HG03558 (cell line): ENCODE results near the gene HSD17B12.
"Not testable (repeated sequence)": the region's sequence is repeated elsewhere in the genome, so short reads cannot be mapped to it uniquely, and the experiment has no call there.

Experiments
- ATAC-seq: cut with Tn5 transposase; IDR thresholded peaks from one replicate; pipeline ENCODE4 v1.9.1; 2021; ENCODE audit warnings: moderate number of reproducible peaks; ENCODE audit not compliant: unreplicated experiment; ENCODE audit errors: extremely low read depth

The HSD17B12 gene

DNA sequence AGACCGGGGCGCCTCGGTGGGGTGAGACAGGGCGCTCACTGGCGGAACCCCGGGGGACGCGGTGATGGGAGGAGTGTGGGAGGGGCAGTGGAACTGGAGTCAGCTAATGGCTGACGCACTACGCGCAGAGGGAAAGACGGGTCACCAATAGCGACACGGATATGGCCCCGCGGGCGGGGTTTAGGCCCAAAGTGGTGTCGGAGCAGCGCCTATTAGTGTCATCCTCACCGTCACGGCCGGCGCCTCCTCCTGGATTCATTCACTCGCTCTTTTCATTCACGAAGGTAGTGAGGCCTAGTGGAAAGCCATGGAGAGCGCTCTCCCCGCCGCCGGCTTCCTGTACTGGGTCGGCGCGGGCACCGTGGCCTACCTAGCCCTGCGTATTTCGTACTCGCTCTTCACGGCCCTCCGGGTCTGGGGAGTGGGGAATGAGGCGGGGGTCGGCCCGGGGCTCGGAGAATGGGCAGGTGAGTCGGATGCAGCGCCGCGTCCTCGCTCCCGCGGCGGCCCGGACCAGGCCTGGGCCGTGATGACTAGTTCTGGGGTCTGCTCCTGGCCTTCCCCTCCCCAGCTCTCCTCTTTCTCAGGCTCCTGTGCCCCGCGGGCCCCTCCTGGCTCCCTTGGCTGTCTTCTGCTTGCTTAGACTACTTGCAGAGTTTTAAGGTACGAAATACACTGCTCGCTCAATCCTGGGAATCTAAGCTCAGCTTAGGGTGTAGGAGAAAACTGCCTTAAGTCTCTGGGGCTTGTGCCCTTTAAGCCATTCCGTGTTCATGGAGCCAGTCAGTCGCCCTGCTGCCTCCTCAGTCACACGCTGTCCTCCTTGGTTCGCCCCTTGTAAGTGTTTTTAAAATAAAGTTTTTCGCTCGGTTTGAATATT lies at the start of gene HSD17B12:
Gene HSD17B12, plus strand, starts transcription at position 218 of the 880 bp plus-strand sequence. Its CDS starts 90 bp downstream, at position 308.
- ATAC-seq, result peak; percentile 96

DNA sequence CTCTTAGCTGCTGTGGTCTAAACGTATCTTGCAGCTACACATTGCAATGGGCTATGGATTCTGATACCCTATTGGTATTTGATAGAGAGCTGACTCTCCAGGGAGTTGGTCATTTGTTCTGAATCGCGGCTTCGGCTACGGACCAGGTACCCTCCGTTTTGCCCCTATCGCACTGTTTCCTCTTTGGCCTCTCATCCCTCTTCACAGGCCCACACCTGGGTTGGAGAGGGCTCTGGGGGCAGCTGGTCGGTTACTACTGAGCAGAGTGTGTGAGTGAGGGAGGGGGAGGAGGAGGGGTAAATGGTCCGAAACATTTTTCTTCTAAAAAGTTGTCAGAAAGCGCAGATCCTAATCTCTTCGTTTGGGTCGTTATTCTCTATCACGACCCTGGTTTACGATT lies 48.8 kb upstream of the HSD17B12 start:
- ATAC-seq, result no peak

DNA sequence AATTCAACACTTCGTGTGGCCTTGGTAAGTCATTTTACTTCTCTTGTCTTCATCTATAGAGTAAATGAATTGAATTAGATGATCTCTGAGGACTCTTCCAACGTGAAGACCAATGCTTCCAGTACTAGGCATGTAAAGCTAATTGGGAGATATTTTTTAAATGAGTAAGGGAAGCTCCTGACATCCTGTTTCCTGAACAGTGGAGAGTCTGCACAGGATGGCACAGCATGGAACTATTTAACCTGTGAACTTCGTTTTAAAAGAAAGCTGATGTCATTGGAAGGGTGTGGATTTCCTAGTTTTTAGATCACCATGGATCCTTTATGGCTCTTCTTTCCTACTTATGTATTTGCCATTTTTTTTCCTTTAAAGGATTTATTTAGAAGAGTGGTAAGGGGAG lies 48.4 kb upstream of the HSD17B12 start:
- no peak for ATAC-seq

DNA sequence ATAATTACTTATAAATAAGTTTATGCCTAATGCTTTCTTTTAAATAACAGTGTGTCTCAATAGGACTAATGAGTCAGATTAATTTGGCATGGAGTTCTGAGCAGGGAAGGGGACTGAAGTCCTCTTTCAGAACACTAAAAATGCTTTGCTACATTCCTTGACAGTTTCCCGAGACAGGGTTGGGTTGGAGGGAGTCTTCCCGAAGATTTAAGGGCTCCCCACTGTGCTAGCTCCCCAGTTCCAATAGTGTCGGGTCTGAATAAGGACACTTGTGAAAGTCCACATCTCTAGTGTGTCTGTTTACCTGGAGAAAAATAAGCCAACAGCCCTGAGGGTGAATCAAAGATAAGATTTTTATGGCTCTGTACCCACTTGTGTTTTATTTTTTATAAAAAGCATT lies 41.8 kb upstream of the HSD17B12 start:
- ATAC-seq, result no peak

DNA sequence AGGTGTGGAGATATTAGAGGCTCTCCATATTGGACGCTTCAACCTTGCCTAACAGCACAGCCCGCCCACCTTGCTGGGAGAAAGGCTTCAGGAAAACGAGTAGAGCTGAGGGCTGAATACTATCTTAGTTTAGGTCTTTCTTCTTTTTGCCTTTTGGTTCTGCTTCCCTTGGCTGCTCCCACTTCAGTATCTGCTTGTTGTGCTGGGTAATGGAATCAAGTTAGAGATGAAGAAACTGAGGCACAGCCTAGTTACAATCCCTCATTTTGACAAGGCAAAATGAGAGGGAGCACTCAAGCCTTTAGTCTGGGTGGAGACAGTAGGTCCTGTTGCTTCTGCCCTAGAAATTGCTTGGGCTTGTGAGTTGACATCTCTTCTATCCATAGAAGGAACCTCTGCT lies 41.3 kb upstream of the HSD17B12 start:
- no peak for ATAC-seq

DNA sequence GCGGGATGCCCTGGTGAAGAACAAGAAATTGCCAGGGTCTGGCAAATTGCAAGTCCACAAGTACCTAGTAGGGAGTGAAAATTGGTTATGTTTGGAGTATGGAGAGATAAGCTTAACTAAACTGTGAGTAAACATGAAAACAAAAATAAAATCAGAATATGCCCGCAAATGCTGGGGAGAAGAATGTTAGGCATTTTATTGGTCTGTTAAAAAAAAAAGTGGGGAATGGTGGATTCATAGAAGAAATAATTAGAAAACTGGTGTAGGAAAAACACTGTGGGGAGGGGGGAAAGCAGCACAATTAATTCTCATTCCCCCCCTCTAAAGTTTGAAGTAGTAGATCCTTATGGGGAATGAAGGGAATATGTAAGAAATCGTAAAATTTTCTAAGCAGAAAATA lies 40.6 kb upstream of the HSD17B12 start:
- ATAC-seq, result no peak

DNA sequence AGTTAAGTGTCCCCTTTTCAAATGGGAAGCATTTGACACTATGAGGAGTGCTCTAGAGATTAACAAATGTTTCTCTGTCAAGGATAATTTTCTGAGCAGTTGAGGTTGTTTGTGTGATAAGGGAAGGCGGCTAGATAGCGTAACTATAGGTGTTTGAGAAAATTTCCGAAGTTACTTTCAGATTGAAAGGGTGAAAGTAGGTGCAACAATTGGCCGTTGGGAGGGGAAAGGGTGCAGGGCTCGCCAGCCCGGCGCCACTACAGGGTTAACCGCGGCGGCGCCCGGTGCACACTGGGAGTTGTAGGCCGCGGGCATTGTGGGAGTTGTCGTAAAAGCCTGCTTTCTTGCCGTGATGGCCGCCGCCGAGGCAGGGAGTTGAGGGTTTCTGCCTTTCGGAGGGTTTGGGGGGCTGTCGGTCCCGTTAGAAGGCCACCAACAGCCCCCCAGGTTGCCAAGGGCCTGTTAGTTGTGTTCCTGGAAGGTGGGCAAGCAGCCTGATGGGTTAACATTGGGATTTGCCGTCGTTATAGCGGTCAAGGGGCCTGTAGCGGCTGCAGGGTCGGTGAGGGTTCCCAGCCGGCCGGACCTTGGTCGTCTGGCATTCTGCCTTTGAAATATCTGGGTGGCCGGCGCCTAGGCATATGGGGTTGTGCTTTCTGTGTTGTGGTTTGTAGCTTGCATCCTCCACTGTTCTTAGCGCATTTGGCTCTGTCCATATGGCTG lies 36.5 kb upstream of the HSD17B12 start:
- ATAC-seq, result peak; percentile 96

DNA sequence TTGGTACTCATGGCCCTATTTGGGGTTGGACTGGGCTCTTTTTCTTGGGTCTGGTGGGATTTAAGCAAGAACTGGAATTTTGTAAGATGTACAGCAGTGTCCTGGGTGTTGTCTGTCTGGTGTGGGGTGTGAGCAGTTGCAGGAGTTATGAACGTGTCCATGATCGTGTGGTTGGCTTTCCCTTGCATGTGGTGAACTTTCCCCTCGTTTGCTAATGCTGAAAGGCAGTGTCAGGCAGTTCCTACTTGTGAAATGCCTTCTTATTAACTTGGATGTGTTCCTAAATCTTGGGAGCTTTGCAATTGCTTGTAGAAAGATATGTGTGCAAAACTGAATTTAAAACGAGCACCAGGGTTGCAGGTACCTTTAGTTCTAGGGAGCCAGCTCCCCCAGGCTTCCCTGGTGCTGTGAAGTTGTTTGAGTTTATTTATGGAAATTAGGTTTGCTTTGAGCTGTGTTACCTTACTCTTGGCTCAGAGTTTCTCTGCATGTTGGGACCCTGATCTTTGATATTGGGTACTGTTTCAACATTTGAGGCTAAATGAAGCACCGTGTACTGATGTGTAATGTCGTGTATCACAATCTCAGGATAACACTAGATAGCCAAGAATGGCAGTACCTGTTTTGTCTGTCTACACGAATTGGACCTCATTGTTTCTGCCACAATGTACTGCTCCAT lies 35.8 kb upstream of the HSD17B12 start:
- ATAC-seq, result no peak

DNA sequence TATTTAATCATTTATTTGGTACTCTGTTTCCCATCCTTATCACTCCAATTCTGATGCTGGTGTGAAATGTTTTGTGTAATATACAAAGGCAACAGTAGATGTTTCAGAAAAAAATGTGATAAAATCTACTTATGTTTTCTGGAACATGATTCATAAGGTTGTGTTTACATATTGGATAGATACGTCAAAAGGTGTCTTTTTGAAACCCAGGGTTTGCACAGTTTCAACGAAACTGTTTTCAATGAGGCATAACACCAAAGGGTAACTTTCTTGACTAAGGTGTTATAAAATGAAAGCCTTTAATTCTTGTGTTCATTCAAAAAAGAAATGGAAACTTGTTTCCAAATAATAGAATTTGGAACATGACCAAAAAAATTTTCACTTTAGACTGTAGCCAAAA lies 33.8 kb upstream of the HSD17B12 start:
- no peak for ATAC-seq

DNA sequence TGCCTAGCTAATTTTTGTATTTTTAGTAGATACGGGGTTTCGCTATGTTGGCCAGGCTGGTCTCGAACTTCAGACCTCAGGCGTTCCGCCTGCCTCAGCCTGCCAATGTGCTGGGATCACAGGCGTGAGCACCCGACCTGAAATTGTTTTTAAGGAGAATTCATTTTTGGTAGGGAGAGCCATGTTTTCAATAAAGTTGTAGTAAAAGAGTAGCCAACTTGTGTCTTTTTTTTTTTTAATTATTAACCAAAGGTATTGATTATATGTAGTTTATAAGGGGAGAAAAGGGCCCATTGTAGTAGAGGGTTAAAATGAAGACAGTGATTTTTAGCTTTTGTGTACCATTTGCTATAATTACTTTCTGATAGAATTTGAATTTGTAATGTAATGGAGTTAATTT lies 31.6 kb upstream of the HSD17B12 start:
- no peak for ATAC-seq

DNA sequence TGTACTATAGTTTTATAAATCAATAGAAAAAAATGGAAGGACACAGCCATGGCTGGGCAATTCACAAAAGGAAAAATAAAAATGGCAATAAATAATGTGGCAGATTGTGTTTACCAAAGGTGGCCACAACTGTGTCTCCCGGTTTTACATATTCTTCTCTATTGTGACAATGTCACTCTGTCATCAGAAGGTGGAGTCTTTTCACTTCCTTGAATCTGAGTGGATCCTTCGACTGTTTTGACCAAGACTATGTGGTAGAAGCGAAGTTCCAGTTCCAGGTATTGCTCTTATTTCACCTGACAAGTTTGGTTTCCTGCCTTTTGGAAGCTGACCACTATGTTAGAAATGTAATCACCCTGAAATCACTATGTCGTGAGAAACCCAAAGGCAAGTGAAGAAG lies 31.0 kb upstream of the HSD17B12 start:
- no peak for ATAC-seq

DNA sequence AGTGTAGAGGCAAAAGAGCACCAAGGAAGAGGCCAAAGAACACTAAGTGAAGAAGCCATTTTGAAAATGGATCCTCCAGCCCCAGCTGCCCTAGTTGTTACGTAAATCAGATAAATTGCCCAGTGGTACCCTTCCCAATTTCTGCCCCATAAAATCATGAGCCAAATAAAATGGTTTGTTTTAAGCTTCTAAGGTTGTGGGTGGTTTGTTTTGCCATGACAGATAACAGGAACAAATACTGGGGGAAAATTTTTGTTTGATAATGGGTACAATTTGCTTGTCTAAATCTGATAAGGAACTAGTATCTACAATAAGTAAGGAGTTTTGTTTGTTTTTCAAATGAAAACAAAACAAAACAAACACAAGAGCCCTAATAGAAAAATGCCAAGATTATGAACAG lies 30.6 kb upstream of the HSD17B12 start:
- ATAC-seq, result no peak

DNA sequence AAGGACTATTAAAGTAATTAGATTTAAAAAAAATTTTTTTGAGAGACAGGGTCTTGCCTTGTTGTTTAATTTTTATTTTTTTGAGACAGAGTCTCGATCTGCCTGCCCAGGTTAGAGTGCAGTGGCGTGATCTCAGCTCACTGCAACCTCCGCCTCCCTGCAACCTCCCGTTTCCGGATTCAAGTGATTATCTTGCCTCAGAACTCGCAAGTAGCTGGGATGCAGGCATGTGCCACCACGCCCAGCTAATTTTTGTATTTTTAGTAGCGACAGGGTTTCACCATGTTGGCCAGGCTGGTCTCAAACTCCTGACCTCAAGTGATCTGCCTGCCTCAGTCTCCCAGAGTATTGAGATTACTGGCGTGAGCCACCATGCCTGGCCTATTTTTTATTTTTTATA lies 17.5 kb upstream of the HSD17B12 start:
- ATAC-seq, result not testable (repeated sequence)

DNA sequence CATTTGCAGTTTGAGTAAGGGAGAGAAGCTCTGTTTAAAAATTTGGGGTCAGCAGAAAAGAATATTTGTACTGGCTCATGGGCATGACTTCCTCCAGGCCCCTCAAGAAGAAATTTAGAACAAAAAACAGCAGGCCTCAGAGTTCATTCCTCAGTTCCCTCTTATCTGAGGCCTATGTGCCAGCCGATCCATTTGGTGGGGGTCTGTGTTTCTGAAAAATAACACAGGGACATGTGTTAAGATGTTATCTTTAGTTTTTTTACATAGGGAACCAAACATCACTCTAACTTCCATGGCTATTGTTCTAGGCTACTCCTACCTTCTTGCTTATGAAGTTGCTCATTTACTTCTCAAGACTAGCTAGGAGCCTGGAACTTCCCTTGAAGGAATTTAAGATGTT lies 16.2 kb upstream of the HSD17B12 start:
- no peak for ATAC-seq

DNA sequence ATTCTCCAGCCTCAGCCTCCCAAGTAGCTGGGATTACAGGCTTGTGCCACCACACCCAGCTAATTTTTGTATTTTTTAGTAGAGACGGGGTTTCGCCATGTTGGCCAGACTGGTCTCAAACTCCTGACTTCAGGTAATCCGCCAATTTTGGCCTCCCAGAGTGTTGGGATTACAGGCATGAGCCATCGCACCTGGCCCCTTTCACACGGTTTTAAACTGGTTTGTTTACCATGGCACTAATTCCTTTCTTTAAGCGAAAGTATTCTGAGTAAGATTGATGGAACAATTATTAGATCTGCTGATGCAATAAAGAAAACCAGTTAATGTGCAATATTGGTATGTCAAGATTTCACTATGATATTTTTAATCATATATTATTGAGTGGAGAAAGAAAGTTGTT lies 9.3 kb upstream of the HSD17B12 start:
- not testable (repeated sequence) for ATAC-seq

DNA sequence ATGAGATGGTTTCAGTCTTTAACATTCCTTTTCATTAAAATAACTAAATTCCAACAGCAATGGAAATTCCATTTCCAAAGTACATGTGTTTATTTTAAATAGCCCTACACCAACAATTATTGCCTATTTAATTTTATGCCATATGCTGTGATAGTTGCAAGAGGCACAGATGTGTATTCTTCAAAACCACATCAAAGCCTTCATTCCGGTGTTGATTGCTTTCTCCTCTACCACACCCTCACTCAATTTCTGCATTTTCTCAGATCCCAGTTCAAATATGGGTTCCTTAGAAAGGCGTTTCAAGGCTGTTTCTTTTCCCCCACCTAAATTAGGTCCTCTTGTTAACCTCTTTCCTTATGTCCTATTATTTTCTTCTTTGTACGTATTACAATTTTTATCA lies 6.0 kb upstream of the HSD17B12 start:
- ATAC-seq, result no peak

DNA sequence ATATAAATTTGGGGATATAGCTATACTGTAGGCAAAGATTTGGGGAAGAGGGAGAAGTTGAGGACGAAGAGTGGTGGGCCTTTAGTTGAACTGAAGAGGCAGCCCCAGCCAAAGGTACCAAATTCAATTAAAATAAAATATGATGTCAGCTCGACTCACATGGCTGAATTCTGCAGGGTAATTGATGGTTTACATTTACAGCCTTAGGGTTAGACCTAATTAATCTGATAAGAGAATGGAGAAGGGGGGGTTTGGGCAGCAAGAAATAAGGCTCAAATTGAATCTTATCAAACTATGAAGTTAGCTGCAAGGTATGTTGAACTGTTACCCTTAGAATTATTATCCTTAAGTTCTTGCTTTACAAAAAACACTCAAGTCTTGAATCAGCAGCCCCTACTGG lies 3.6 kb upstream of the HSD17B12 start:
- ATAC-seq, result no peak

DNA sequence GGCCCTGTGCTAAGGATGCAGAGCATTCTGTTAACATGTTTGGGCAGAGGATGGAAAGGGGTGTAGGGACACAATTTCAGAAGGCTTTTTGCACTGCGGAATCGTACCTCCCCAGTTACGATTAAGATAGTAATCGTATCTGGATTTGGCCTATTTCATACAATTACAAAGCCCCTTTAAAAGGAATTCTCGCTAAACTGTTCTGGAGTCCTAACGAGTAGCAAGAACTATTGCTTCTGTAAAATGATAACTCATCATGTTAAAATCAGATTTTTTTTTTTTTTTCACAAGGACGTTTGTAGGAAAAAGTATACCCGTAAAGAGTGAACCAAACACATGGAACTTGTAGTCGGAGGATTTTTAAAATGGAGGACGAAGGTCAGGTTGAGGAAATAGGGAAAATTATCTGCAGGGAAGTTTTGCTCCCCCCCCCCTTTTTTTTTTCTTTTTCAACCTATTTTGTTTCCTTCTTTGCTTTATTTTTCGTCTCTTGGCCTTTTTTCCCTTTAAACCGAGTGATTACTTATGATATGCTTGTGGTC lies 934 bp downstream of the HSD17B12 start:
- ATAC-seq, result no peak

DNA sequence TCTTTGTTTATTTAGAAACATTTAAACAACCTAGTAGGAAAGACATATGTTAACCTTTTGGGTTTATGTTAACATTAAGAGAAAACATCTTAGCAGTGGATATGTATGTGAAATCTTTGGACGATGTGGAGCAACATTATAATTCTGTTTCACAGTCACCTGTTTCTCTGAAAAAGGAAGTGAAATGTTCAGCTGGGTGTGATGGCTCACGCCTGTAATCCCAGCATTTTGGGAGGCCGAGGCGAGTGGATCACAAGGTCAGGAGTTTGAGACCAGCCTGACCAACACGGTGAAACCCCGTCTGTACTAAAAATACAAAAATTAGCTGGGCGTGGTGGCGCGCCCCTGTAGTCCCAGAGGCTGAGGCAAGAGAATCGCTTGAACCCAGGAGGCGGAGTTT lies 1.5 kb downstream of the HSD17B12 start:
- not testable (repeated sequence) for ATAC-seq

DNA sequence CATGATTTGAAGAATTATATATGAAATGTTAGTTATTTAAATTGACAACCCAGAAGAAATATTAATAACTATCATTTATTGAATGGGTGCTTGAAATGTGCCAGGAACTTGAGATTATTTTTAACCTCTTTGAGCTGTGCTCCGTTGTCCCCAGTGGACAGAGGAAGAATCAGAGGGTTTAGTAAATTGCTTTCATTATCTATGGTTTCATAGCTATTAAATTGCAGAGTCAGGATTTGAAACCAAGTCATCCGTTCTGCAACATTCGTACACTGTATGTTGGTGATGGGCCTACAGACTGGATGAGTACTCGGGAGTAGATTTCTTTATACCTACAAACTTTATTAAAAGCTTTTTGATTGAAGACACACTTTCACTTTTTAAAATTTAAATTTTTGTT lies 4.9 kb downstream of the HSD17B12 start:
- ATAC-seq, result no peak

DNA sequence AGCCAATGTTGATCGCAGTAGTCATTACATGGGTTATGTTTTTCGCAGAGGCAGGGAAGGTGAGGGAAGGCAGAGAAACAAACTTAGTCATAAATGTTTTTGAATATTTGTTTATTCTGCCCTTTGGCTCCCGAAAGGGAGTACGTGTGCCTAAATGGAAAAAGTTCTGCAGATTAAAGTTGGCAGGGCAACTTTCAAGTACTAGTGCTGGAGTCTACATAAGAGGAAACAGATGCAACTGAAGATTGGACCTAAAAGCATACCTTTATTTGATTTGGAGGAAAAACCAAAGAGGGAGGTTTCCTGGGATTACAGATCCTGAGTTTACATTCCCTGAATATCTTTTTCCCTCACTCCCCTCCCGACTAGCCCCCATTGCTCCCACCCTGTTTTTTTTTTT lies 5.7 kb downstream of the HSD17B12 start:
- ATAC-seq, result no peak
